K562 (cell line): Measurements from ENCODE around the gene TNKS2. TPM values are rescaled to one million over a fixed set of nuclear protein-coding genes. Genes with fewer than 3 reads are reported as not detected.

Experiments
- ATAC-seq: fragments of 200-7000 bp; cut with Tn5 transposase; 3 replicates; pipeline ENCODE4 v1.9.1; 2020; ENCODE audit warnings: moderate library complexity
- BruUV-seq: library from RNA; stranded (reverse); fragments of 400-500 nt; replicated peaks from 2 replicates; lab custom pipeline; 2021; lab: Mats Ljungman, UMichigan
- CTCF ChIA-PET: fragments of 300-600 bp; formaldehyde crosslinking; extraction: SDS; loops from one replicate; lab custom pipeline; 2021; ENCODE audit warnings: low intra/inter-chr PET ratio; lab: Yijun Ruan, JAX
- POLR2A ChIA-PET: fragments of 300-600, 350-650 bp; sonication (Branson Sonifier 250); formaldehyde crosslinking; extraction: SDS; loops from one replicate; lab custom pipeline; 2021; ENCODE audit warnings: antibody characterized with exemption, inconsistent platforms; lab: Yijun Ruan, JAX
- DNase-seq, 4 experiments: peaks; one replicate each; pipeline versions ENCODE4 v3.0.0 to v3.0.0-alpha.2; 2011 to 2018; ENCODE audit warnings: low spot score in 3 of 4, mixed read lengths in 3 of 4; ENCODE audit errors: extremely low read depth in 1 of 4
- FAIRE-seq: peaks from 2 replicates; lab custom pipeline; 2011; peaks lifted over from hg19 to GRCh38; lab: Jason Lieb, UNC
- H2AFZ ChIP-seq: 2 replicates; pipeline ENCODE4 v1.6.0; 2011; ENCODE audit warnings: low read depth, low read length, control low read depth, inconsistent platforms
- H3K27ac ChIP-seq: fragments of 200-600 bp; 3 replicates; pipeline ENCODE4 v1.8.0; 2011; ENCODE audit warnings: low read depth, mild to moderate bottlenecking, control low read depth, inconsistent platforms, low read length, moderate library complexity, mixed read lengths; ENCODE audit errors: extremely low read depth
- H3K27me3 ChIP-seq, 2 experiments: fragments of 300-600 bp in 1 of 2; 2 replicates in 1 of 2; 3 replicates in 1 of 2; pipeline versions ENCODE4 v1.6.0 to v1.8.0; 2011; ENCODE audit warnings: inconsistent platforms in 2 of 2, low read length in 2 of 2, mild to moderate bottlenecking in 1 of 2, mixed read lengths in 1 of 2, moderate library complexity in 1 of 2; ENCODE audit not compliant: control insufficient read depth in 2 of 2, insufficient read depth in 2 of 2
- H3K36me3 ChIP-seq: fragments of 300-600 bp; 3 replicates; pipeline ENCODE4 v1.8.0; 2011; ENCODE audit warnings: mild to moderate bottlenecking, low read length, inconsistent platforms; ENCODE audit not compliant: control insufficient read depth, insufficient read depth
- H3K4me1 ChIP-seq, 2 experiments: fragments of 200-600 bp in 1 of 2; replicated peaks in 1 of 2; 2 replicates in 1 of 2; 3 replicates in 1 of 2; pipeline versions ENCODE4 v1.5.1 to v1.8.0; 2011; ENCODE audit warnings: inconsistent platforms in 2 of 2, low read length in 2 of 2, mild to moderate bottlenecking in 1 of 2, mixed read lengths in 1 of 2, moderate library complexity in 1 of 2; ENCODE audit not compliant: control insufficient read depth in 2 of 2, insufficient read depth in 2 of 2
- H3K4me2 ChIP-seq: 2 replicates; pipeline ENCODE4 v1.6.1; 2011; ENCODE audit warnings: low read length, control low read depth, inconsistent platforms, mixed read lengths; ENCODE audit not compliant: insufficient read depth
- H3K4me3 ChIP-seq: fragments of 200-600 bp; sonication (generic), shearing (Covaris generic); 2 replicates; pipeline ENCODE4 v1.5.1; 2016; ENCODE audit warnings: control low read depth, inconsistent platforms
- H3K79me2 ChIP-seq: fragments of 200-600 bp; 3 replicates; pipeline ENCODE4 v1.8.0; 2011; ENCODE audit warnings: low read length, inconsistent platforms; ENCODE audit not compliant: control insufficient read depth, insufficient read depth
- H3K9ac ChIP-seq, 2 experiments: 2 replicates each; pipeline versions ENCODE4 v1.6.0 to v1.6.1; 2011; ENCODE audit warnings: low read depth in 2 of 2, low read length in 2 of 2, control low read depth in 1 of 2, inconsistent platforms in 1 of 2, mild to moderate bottlenecking in 1 of 2, mixed read lengths in 1 of 2; ENCODE audit not compliant: insufficient read depth in 1 of 2
- H3K9me1 ChIP-seq: one replicate; pipeline ENCODE4 v1.6.0; 2011; ENCODE audit warnings: inconsistent platforms, mild to moderate bottlenecking, low read length, moderate library complexity; ENCODE audit not compliant: control insufficient read depth, insufficient read depth
- H3K9me3 ChIP-seq: replicated peaks from 2 replicates; pipeline ENCODE4 v1.5.1; 2011; ENCODE audit warnings: low read depth, low read length, inconsistent platforms; ENCODE audit not compliant: control insufficient read depth, insufficient read depth
- H4K20me1 ChIP-seq: replicated peaks from 2 replicates; pipeline ENCODE4 v1.6.1; 2011; ENCODE audit warnings: low read length, inconsistent platforms, mixed read lengths; ENCODE audit not compliant: control insufficient read depth, insufficient read depth
- CBFB ChIP-seq: sonication (generic); formaldehyde crosslinking; IDR thresholded peaks from 2 replicates; pipeline ENCODE4 v1.4.0; 2020; ENCODE audit warnings: mild to moderate bottlenecking, missing genetic modification reagents
- EWSR1 ChIP-seq: fragments of 450-650 bp; IDR thresholded peaks from 2 replicates; pipeline ENCODE4 v1.6.1; 2018; ENCODE audit warnings: borderline replicate concordance, mild to moderate bottlenecking, low read depth, moderate library complexity; ENCODE audit not compliant: partially characterized antibody
- FOXP4 ChIP-seq: sonication (generic); formaldehyde crosslinking; IDR thresholded peaks from 2 replicates; pipeline ENCODE4 v1.8.0; 2022; ENCODE audit warnings: mild to moderate bottlenecking, missing genetic modification reagents, borderline replicate concordance
- GATA2 ChIP-seq: sonication (generic); formaldehyde crosslinking; IDR thresholded peaks from 2 replicates; pipeline ENCODE4 v1.4.0; 2020; ENCODE audit warnings: mild to moderate bottlenecking, missing genetic modification reagents
- GMEB1 ChIP-seq: fragments of 250-450 bp; sonication (Bioruptor Pico); IDR thresholded peaks from 2 replicates; pipeline ENCODE4 v1.4.0; 2020; ENCODE audit warnings: mild to moderate bottlenecking
- NFE2L1 ChIP-seq: fragments of 450-650 bp; IDR thresholded peaks from 2 replicates; pipeline ENCODE4 v1.6.1; 2016; ENCODE audit warnings: missing genetic modification characterization, low read depth, mild to moderate bottlenecking, missing compliant biosample characterization, moderate library complexity, borderline replicate concordance
- SIN3A ChIP-seq, 2 experiments: fragments of 150-350 bp in 1 of 2; IDR thresholded peaks; 2 replicates each; pipeline ENCODE4 v1.6.1; 2011 to 2016; ENCODE audit warnings: borderline replicate concordance in 2 of 2, low read depth in 2 of 2, low read length in 2 of 2, mild to moderate bottlenecking in 2 of 2, moderate library complexity in 2 of 2; ENCODE audit not compliant: control insufficient read depth in 1 of 2
- TEAD4 ChIP-seq, 2 experiments: sonication (generic) in 1 of 2; formaldehyde crosslinking in 1 of 2; IDR thresholded peaks; 2 replicates each; pipeline versions ENCODE4 v1.6.1 to v1.8.0; 2012 to 2022; ENCODE audit warnings: borderline replicate concordance in 1 of 2, inconsistent platforms in 1 of 2, low read length in 1 of 2, mild to moderate bottlenecking in 1 of 2, missing genetic modification reagents in 1 of 2
- ZBTB12 ChIP-seq: fragments of 250-450 bp; sonication (Bioruptor Pico); IDR thresholded peaks from 2 replicates; pipeline ENCODE4 v1.4.0; 2020
- ZFP36 ChIP-seq: fragments of 150-350 bp; IDR thresholded peaks from 2 replicates; pipeline ENCODE4 v1.6.1; 2018; ENCODE audit warnings: low read length, low read depth; ENCODE audit not compliant: partially characterized antibody
- ZNF165 ChIP-seq: fragments of 250-450 bp; sonication (Bioruptor Pico); IDR thresholded peaks from 2 replicates; pipeline ENCODE4 v1.4.0; 2020; ENCODE audit warnings: borderline replicate concordance
- ZNF239 ChIP-seq: fragments of 250-450 bp; sonication (Bioruptor Pico); IDR thresholded peaks from 2 replicates; pipeline ENCODE4 v1.4.0; 2020; ENCODE audit warnings: mild to moderate bottlenecking
- WGBS: fragments of 100-300 bp; shearing (Covaris generic); methylation state at CpG from one replicate; pipeline ENCODE4 v1.1.6; 2016; ENCODE audit warnings: low coverage, mixed read lengths; ENCODE audit not compliant: insufficient coverage; ENCODE audit errors: missing lambda C conversion rate; 5-methylcytosine and 5-hydroxymethylcytosine counted together
- in situ Hi-C: fragments of 300-500 bp; cut with MboI; formaldehyde crosslinking; loops from 4 replicates; pipeline ENCODE4 v1.15.0; 2018; ENCODE audit warnings: inconsistent platforms, mixed read lengths
- intact Hi-C: fragments of 100-400 bp; cut with micrococcal nuclease; formaldehyde crosslinking; loops from 2 replicates; pipeline ENCODE4 v1.14.2; 2022
- polyA plus RNA-seq, 8 experiments: library from polyadenylated mRNA; depleted of rRNA in 4 of 8; stranded (reverse) in 5 of 8; unstranded in 3 of 8; fragments of >200 nt; fragmentation: Nextera tagmentation in 2 of 8; fragmentation: Illumina TruSeq in 1 of 8; extraction: Ambion mirVana in 2 of 8; extraction: Trizol in 1 of 8; gene quantifications; 2 replicates each; pipeline versions ENCODE4 v1.2.1 to v1.2.3, GENCODE V29; 2011 to 2014; ENCODE audit warnings: inconsistent platforms in 1 of 8, missing spikeins in 1 of 8
- total RNA-seq, 7 experiments: library from RNA; depleted of rRNA in 6 of 7; stranded (reverse); fragments of >200 nt in 6 of 7; fragmentation: Illumina TruSeq in 2 of 7; extraction: Trizol in 2 of 7; gene quantifications; 2 replicates each; pipeline versions ENCODE4 v1.2.1 to v1.2.3, GENCODE V29; 2011 to 2021; ENCODE audit warnings: low replicate concordance in 1 of 7

Gene TNKS2
- total and polyA plus RNA-seq, 9 of the 15 experiments (the other 6 are each of a cell fraction or from before 2014, with no cell fraction given) = 3.5 to 19.8 (median 8.6) TPM

GRCh38 chr10:91879515-91880170 is 81.4 kb downstream of the TNKS2 start:
- in situ Hi-C loops = no loop called here
- ChIA-PET CTCF (no interaction called here), POLR2A (interaction anchor here (0.9 kb wide), 1 partner anchor 8 kb away, joined by 3 read pairs; no protein-coding TSS in a partner anchor)
- no peaks in the 10 kb centered on the region for H3K9me3 ChIP-seq
- no peak for DNase-seq
- no peak for TF ChIP-seq TEAD4 (IDR thresholded peaks at IDR 0.05; ENCODE audit: low read length)
- no peak for TF ChIP-seq TEAD4 (CRISPR knock-in tag; IDR thresholded peaks at IDR 0.05; ENCODE audit: borderline replicate concordance)
- TF ChIP-seq ZNF165 = no peak
- no peak for TF ChIP-seq EWSR1
- no peak for TF ChIP-seq NFE2L1
- no peak for TF ChIP-seq ZBTB12 (CRISPR knock-in tag)
- no peak for TF ChIP-seq FOXP4
- TF ChIP-seq SIN3A (IDR thresholded peaks at IDR 0.05; ENCODE audit: borderline replicate concordance in 2 of 2, control insufficient read depth in 1 of 2, low read depth in 2 of 2, low read length in 2 of 2) = no peak
- TF ChIP-seq CBFB (CRISPR knock-in tag) = no peak
- no peak for TF ChIP-seq GMEB1 (CRISPR knock-in tag)
- TF ChIP-seq ZNF239 (CRISPR knock-in tag) = no peak
- no peak for TF ChIP-seq ZFP36
- no peak for TF ChIP-seq GATA2 (CRISPR knock-in tag)
- TF ChIP-seq, all 486 proteins: peak for 0
- H3K27ac ChIP-seq = no peak overlapping the region
- H3K27me3 ChIP-seq = no peaks in the 10 kb centered on the region
- no peak overlapping the region for H3K4me3 ChIP-seq
- H3K79me2 ChIP-seq = no peaks in the 10 kb centered on the region
- FAIRE-seq (no peak), ATAC-seq (no peak)
- H3K36me3 ChIP-seq = no peaks in the 10 kb centered on the region
- no peak overlapping the region for H2AFZ ChIP-seq
- WGBS = 16% methylated on average over 6 of the region's 7 CpGs
- H3K4me1 ChIP-seq = no peaks in the 10 kb centered on the region; a peak in 1 of 5 replicates
- no peaks in the 10 kb centered on the region for H4K20me1 ChIP-seq
- no TSS peak for BruUV-seq
- H3K4me2 ChIP-seq = no peak overlapping the region
- H3K9ac ChIP-seq = no peak overlapping the region
- intact Hi-C loops = no loop called here
- no peaks in the 10 kb centered on the region for H3K9me1 ChIP-seq
